ENCODE results near the gene STK38L.

GRCh38 chr12:27284021-27284420 is 39.9 kb downstream of the STK38L start:
- TF ChIP-seq, protein P1, sequence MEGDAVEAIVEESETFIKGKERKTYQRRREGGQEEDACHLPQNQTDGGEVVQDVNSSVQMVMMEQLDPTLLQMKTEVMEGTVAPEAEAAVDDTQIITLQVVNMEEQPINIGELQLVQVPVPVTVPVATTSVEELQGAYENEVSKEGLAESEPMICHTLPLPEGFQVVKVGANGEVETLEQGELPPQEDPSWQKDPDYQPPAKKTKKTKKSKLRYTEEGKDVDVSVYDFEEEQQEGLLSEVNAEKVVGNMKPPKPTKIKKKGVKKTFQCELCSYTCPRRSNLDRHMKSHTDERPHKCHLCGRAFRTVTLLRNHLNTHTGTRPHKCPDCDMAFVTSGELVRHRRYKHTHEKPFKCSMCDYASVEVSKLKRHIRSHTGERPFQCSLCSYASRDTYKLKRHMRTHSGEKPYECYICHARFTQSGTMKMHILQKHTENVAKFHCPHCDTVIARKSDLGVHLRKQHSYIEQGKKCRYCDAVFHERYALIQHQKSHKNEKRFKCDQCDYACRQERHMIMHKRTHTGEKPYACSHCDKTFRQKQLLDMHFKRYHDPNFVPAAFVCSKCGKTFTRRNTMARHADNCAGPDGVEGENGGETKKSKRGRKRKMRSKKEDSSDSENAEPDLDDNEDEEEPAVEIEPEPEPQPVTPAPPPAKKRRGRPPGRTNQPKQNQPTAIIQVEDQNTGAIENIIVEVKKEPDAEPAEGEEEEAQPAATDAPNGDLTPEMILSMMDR (IDR thresholded peaks at IDR 0.05; ENCODE audit: insufficient read depth, low read depth, low read length), result no peak
- no peak for TF ChIP-seq EZH2 (IDR thresholded peaks at IDR 0.05; ENCODE audit: insufficient read depth, low read length)

Measured in astrocyte (in vitro differentiated cells and primary cell).